A549 treated with GW870086 at 1 μM for 4 hours (cell line): ENCODE results near the gene CEP19. TPM values are rescaled to one million over a fixed set of nuclear protein-coding genes. Genes with fewer than 3 reads are reported as not detected.

Experiments used
- total RNA-seq: library from RNA; stranded (reverse); fragments of 200-300 nt; extraction: Qiagen RNA extraction; gene quantifications from 5 replicates; pipeline ENCODE4 v1.2.3, GENCODE V29; 2022; ENCODE audit warnings: low read depth

Gene CEP19, protein sequence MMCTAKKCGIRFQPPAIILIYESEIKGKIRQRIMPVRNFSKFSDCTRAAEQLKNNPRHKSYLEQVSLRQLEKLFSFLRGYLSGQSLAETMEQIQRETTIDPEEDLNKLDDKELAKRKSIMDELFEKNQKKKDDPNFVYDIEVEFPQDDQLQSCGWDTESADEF
- total RNA-seq, result 2.3 to 2.9 TPM (median 2.7 TPM) in 5 replicates

DNA sequence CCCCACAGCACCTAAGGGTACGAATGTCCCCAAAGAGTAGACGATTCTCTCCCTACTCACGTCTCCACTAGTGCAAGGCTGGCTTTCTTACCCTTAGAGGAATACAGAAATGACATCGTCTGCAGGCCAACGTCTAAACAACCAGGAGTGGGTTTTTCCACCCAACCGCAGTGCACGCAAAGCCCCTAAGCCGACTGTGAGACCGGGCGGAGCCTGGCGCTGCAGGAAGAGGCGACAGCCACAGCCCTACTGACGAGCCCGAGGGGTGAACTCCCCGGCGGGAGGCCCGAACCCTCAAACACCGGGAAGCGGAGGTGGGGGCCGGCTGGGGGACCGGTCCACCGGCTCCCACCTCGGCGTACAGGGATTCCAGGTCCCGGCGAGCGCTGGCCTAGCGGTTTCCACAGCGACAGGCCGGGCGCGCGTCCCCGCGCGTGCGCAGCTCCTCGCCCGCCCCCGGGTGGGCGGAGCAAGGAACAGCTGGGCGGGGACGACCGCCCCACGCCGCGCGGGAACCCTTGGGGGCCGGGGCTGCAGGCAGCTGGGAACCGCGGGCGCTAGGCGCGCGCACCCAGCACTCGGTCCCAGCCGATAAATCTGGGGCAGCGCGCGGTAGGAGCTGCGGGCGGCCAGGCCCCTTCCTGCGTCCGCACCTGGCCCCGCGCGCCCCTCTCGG lies at the start of gene CEP19, which contains the start of gene PIGX:
Gene CEP19, minus strand, starts transcription at position 413 of the 676 bp plus-strand sequence. CDS start 3,593 bp downstream, outside the sequence.
Gene PIGX, plus strand, starts transcription at position 540 of the 676 bp plus-strand sequence.

DNA sequence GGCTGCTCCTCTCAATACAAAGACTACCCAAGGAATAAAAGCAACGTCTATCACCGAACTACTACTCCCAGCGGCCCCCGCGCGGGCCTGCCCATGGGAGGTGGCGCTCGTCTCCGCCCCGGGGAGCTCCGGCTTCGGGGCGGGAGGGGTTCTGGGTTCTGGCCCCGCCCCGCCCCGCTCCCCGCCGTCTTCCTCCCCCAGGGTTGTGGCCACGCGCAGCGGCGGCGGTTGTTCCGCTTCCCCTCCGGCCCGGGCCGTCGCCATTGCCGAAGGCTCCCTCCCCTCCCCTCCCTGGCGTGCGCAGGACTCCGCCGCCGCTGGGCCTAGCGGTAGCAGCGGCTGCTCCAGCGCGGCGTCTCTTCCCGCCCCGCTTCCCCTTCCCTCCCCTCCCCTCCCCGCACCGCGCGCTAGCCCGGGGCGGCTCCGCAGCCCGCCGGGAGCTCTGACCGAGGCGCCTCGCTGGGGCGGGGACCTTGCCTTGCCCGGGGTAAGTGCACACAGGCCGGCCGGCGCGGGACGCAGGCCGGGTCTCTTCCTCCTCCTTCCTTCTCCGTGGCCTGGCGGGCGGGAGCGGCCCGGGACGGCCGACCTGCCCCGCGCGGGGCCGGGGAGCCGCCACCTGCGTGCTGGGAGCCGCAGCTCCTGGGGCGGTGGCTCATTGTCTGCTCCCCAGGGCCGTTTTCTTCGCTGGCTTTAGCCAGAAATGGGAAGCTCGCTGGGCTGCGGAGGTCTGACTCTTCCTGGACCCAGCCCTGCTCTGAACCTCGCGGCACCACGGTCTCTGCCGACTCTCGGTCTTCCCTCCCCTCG lies 27.8 kb upstream of the CEP19 start, which contains the start of gene PAK2:
Gene PAK2, plus strand, starts transcription at position 187 of the 810 bp plus-strand sequence. CDS start 42,790 bp downstream, outside the sequence.

Other genes starting within 250 kb of the CEP19 start
- 3.2 to 4.2 TPM (median 4.0 TPM) in 5 replicates for gene RNF168, start 208.5 kb downstream of the CEP19 start, total RNA-seq
- gene SMCO1, start 196.9 kb downstream of the CEP19 start, total RNA-seq, result not detected in 5 replicates
- gene WDR53, start 143.7 kb downstream of the CEP19 start, total RNA-seq, result 8.3 to 11.3 TPM (median 10.2 TPM) in 5 replicates
- gene FBXO45, start 143.6 kb downstream of the CEP19 start, total RNA-seq, result 5.8 to 8.2 TPM (median 7.0 TPM) in 5 replicates
- not detected in 5 replicates for gene NRROS, start 72.6 kb downstream of the CEP19 start, total RNA-seq
- gene PIGX, start 127 bp upstream of the CEP19 start, total RNA-seq, result 30.4 to 34.3 TPM (median 31.9 TPM) in 5 replicates
- gene PAK2, start 27.6 kb upstream of the CEP19 start, total RNA-seq, result 30.0 to 55.4 TPM (median 41.2 TPM) in 5 replicates
- gene SENP5, start 155.7 kb upstream of the CEP19 start, total RNA-seq, result 4.7 to 7.6 TPM (median 6.5 TPM) in 5 replicates
- gene NCBP2, start 230.3 kb upstream of the CEP19 start, total RNA-seq, result 40.8 to 47.0 TPM (median 46.2 TPM) in 5 replicates